ENCODE data around the gene TRAF2. TPM values are rescaled to one million over a fixed set of nuclear protein-coding genes. Genes with fewer than 3 reads are reported as not detected.

The TRAF2 gene
- total RNA-seq, 1 experiment from 2014 or later: 11.5 TPM

DNA sequence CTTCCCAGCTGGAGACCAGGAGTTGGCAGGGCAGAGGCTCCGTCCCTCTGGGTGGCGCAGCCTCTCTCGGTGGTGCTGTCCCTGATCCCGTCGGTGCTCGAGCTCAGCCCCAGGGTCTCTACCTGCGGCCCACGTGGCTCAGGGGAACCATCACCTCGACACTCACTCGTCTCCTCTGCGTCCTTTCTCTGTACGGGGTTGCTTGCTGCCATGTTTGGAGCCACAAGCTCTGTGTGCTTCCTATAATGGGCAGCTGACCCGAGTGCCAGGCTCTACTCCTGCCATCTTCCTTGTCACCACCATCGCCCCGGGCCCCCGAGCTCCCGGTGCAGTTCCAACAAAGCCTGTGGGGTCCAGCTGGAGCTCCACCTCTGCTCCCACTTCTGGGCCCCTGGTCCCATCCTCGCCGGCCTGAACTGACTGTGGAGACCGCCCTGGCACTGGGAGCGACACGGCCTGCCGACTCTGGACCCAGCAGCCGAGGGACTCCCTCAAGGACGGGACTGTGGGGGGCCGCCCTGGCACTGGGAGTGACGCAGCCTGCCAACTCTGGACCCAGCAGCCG is 53.2 kb downstream of the TRAF2 start:
- H3K9me3 ChIP-seq (ENCODE audit: low read length): no peaks in the 10 kb centered on the region
- H3K9ac ChIP-seq (ENCODE audit: low read length): no peak overlapping the region
- CTCF ChIA-PET: no interaction called here
- BruUV-seq (replicated peaks): no TSS peak
- no peaks in the 10 kb centered on the region for H3K9me2 ChIP-seq (replicated peaks; ENCODE audit: low read length)
- H3K27ac ChIP-seq (ENCODE audit: low read length): no peak overlapping the region
- no peaks in the 10 kb centered on the region for H3K27me3 ChIP-seq (ENCODE audit: low read length)
- no peak overlapping the region for H3K4me2 ChIP-seq (ENCODE audit: low read length)
- no peaks in the 10 kb centered on the region for H3F3A ChIP-seq (ENCODE audit: low read length, unreplicated experiment)
- no peak overlapping the region for H3K4me3 ChIP-seq (ENCODE audit: low read length)
- intact Hi-C loops (cut with micrococcal nuclease): no loop called here
- ATAC-seq (no peak), DNase-seq (no peak)
- peaks cover 26% of the 10 kb centered on the region for H3K79me2 ChIP-seq (ENCODE audit: low read length)
- no peak overlapping the region for H2AFZ ChIP-seq (ENCODE audit: low read length)
- POLR2A ChIA-PET (ENCODE audit: unreplicated experiment): no interaction called here
- H3K36me3 ChIP-seq (ENCODE audit: low read depth, low read length): no peaks in the 10 kb centered on the region; the same call in 1 of the 2 replicates
- TF ChIP-seq, protein P1, sequence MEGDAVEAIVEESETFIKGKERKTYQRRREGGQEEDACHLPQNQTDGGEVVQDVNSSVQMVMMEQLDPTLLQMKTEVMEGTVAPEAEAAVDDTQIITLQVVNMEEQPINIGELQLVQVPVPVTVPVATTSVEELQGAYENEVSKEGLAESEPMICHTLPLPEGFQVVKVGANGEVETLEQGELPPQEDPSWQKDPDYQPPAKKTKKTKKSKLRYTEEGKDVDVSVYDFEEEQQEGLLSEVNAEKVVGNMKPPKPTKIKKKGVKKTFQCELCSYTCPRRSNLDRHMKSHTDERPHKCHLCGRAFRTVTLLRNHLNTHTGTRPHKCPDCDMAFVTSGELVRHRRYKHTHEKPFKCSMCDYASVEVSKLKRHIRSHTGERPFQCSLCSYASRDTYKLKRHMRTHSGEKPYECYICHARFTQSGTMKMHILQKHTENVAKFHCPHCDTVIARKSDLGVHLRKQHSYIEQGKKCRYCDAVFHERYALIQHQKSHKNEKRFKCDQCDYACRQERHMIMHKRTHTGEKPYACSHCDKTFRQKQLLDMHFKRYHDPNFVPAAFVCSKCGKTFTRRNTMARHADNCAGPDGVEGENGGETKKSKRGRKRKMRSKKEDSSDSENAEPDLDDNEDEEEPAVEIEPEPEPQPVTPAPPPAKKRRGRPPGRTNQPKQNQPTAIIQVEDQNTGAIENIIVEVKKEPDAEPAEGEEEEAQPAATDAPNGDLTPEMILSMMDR (conservative IDR thresholded peaks at IDR 0.05; ENCODE audit: low read depth, low read length): no peak
- TF ChIP-seq EZH2 (IDR thresholded peaks at IDR 0.05; ENCODE audit: low read length, unreplicated experiment): no peak
- TF ChIP-seq EZH2phosphoT487 (IDR thresholded peaks at IDR 0.05; ENCODE audit: borderline replicate concordance, low read length): no peak
- H3K4me1 ChIP-seq (ENCODE audit: insufficient read depth, low read length): no peaks in the 10 kb centered on the region; the same call in 1 of the 2 replicates
- no peaks in the 10 kb centered on the region for H4K20me1 ChIP-seq (ENCODE audit: low read length)

DNA sequence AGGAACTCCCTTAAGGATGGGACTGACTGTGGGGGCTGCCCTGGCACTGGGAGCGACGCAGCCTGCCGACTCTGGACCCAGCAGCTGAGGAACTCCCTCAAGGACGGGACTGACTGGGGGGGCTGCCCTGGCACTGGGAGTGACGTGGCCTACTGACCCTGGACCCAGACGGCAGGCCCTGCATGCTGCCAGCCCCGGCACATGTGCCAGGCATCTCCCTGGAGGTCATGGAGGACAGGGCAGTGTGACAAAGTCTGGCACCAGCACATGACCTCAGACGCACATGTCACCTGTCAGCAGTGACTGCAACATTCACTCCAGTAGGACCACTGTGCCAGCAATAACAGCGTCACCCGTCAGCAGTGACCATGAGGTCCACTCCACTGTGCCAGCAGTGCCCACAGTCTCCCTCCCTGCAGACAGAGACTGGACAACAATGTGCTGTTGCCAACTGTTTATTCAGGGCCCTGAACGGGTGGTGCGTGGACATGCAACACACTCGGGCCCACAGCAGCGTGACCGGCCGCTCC is 53.7 kb downstream of the TRAF2 start:
- Histone ChIP-seq H3F3A (ENCODE audit: low read length, unreplicated experiment) (no peaks in the 10 kb centered on the region), H3K79me2 (ENCODE audit: low read length) (peaks cover 26% of the 10 kb centered on the region), H3K4me2 (ENCODE audit: low read length) (no peak overlapping the region), H3K9ac (ENCODE audit: low read length) (no peak overlapping the region), H3K27me3 (ENCODE audit: low read length) (no peaks in the 10 kb centered on the region), H3K4me3 (ENCODE audit: low read length) (no peak overlapping the region), H3K4me1 (ENCODE audit: insufficient read depth, low read length) (no peaks in the 10 kb centered on the region; the same call in 1 of the 2 replicates), H3K9me2 (replicated peaks; ENCODE audit: low read length) (no peaks in the 10 kb centered on the region), H3K36me3 (ENCODE audit: low read depth, low read length) (no peaks in the 10 kb centered on the region; the same call in 1 of the 2 replicates), H2AFZ (ENCODE audit: low read length) (no peak overlapping the region), H3K9me3 (ENCODE audit: low read length) (no peaks in the 10 kb centered on the region), H4K20me1 (ENCODE audit: low read length) (no peaks in the 10 kb centered on the region), H3K27ac (ENCODE audit: low read length) (no peak overlapping the region)
- ChIA-PET POLR2A (ENCODE audit: unreplicated experiment) (no interaction called here), CTCF (no interaction called here)
- ATAC-seq: no peak
- intact Hi-C loops (cut with micrococcal nuclease): no loop called here
- no peak for DNase-seq
- no peak for TF ChIP-seq EZH2phosphoT487 (IDR thresholded peaks at IDR 0.05; ENCODE audit: borderline replicate concordance, low read length)
- TF ChIP-seq, protein P1 (conservative IDR thresholded peaks at IDR 0.05; ENCODE audit: low read depth, low read length): no peak
- TF ChIP-seq EZH2 (IDR thresholded peaks at IDR 0.05; ENCODE audit: low read length, unreplicated experiment): no peak
- no TSS peak for BruUV-seq (replicated peaks)

DNA sequence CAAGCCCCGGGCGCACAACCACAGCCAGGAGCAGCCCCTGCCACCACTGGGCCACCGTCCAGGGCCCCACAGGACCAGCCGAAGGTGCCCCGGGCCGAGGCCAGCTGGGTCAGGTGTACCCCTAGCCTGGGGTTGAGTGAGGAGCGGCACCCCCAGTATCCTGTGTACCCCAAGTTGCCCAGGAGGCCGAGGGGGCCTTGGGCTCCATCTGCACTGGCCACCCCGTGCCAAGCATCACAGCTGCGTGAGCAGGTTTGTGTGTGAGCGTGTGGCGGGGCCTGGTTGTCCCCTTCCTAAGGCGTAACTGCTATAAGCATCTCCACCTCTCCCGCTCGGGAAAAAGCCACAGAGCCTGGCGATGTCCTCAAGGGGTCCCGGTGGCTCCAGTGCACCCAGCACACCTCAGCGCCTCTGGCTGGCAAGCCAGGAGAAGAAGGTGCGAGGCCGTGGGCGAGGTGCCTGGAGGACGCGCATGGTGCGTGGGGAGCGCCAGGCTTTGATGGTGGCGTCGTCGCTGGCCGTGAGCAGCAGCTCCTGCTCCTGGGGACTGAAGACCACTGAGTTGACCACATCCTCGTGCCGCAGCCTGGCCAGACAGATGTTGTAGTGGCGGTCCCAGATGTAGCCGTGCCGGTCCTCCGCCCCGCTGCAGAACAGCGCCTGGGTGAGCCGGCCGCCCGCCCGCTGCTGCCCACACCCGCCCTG is 54.4 kb downstream of the TRAF2 start:
- ChIA-PET CTCF (no interaction called here), POLR2A (ENCODE audit: unreplicated experiment) (no interaction called here)
- TF ChIP-seq EZH2phosphoT487 (IDR thresholded peaks at IDR 0.05; ENCODE audit: borderline replicate concordance, low read length) (no peak), EZH2 (IDR thresholded peaks at IDR 0.05; ENCODE audit: low read length, unreplicated experiment) (no peak)
- TF ChIP-seq, protein P1 (conservative IDR thresholded peaks at IDR 0.05; ENCODE audit: low read depth, low read length): no peak
- H3K4me1 ChIP-seq (ENCODE audit: insufficient read depth, low read length): no peaks in the 10 kb centered on the region; the same call in 1 of the 2 replicates
- H3K4me2 ChIP-seq (ENCODE audit: low read length): no peak overlapping the region
- H3K79me2 ChIP-seq (ENCODE audit: low read length): peaks cover 26% of the 10 kb centered on the region
- no peaks in the 10 kb centered on the region for H3K9me3 ChIP-seq (ENCODE audit: low read length)
- no peaks in the 10 kb centered on the region for H4K20me1 ChIP-seq (ENCODE audit: low read length)
- ATAC-seq (no peak), DNase-seq (no peak)
- no peak overlapping the region for H3K27ac ChIP-seq (ENCODE audit: low read length)
- no peaks in the 10 kb centered on the region for H3K27me3 ChIP-seq (ENCODE audit: low read length)
- H3K4me3 ChIP-seq (ENCODE audit: low read length): no peak overlapping the region
- no peak overlapping the region for H3K9ac ChIP-seq (ENCODE audit: low read length)
- no peak overlapping the region for H2AFZ ChIP-seq (ENCODE audit: low read length)
- no TSS peak for BruUV-seq (replicated peaks)
- intact Hi-C loops (cut with micrococcal nuclease): no loop called here
- no peaks in the 10 kb centered on the region; the same call in 1 of the 2 replicates for H3K36me3 ChIP-seq (ENCODE audit: low read depth, low read length)
- no peaks in the 10 kb centered on the region for H3F3A ChIP-seq (ENCODE audit: low read length, unreplicated experiment)
- H3K9me2 ChIP-seq (replicated peaks; ENCODE audit: low read length): no peaks in the 10 kb centered on the region

Data from PC-3 (cell line).